Measurements from ENCODE around the gene KANSL3. TPM values are rescaled to one million over a fixed set of nuclear protein-coding genes. Genes with fewer than 3 reads are reported as not detected.

The KANSL3 gene
- total RNA-seq, 1 donor from 2014 or later = 31.7 TPM

GRCh38 chr2:96683972-96684820 lies 46.1 kb upstream of the KANSL3 start:
- Histone ChIP-seq H3K36me3 (no peaks in the 10 kb centered on the region), H3K9me3 (replicated peaks) (no peaks in the 10 kb centered on the region), H3K27me3 (ENCODE audit: low read depth) (no peaks in the 10 kb centered on the region), H3K4me3 (no peak overlapping the region), H3K27ac (replicated peaks) (no peak overlapping the region), H3K4me1 (peaks cover 13% of the 10 kb centered on the region)
- DNase-seq = no peak
- intact Hi-C loops (cut with micrococcal nuclease) = no loop called here
- TF ChIP-seq, protein P1, sequence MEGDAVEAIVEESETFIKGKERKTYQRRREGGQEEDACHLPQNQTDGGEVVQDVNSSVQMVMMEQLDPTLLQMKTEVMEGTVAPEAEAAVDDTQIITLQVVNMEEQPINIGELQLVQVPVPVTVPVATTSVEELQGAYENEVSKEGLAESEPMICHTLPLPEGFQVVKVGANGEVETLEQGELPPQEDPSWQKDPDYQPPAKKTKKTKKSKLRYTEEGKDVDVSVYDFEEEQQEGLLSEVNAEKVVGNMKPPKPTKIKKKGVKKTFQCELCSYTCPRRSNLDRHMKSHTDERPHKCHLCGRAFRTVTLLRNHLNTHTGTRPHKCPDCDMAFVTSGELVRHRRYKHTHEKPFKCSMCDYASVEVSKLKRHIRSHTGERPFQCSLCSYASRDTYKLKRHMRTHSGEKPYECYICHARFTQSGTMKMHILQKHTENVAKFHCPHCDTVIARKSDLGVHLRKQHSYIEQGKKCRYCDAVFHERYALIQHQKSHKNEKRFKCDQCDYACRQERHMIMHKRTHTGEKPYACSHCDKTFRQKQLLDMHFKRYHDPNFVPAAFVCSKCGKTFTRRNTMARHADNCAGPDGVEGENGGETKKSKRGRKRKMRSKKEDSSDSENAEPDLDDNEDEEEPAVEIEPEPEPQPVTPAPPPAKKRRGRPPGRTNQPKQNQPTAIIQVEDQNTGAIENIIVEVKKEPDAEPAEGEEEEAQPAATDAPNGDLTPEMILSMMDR (IDR thresholded peaks at IDR 0.05; ENCODE audit: borderline replicate concordance) = no peak

DNA sequence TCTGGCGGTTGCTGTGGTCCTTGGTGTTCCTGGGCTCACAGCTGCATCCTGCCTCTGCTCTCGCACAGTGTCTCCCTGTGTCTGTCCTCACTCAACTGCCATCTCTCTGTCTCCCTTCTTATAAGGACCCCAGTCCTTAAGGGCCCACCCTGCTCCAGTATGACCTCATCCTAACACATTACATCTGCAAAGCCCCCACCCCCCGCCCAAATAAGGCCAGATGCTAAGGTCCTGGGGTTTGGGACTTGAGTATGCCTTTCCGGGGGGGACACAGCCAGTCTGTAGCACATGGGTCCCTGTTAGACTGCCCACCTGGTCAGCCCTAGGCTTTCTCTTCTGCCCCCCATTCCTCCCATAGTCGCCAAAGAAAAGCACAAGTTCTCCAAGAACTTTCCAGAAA lies 45.2 kb upstream of the KANSL3 start:
- TF ChIP-seq, protein P1 (IDR thresholded peaks at IDR 0.05; ENCODE audit: borderline replicate concordance) = no peak
- Histone ChIP-seq H3K4me1 (peaks cover 13% of the 10 kb centered on the region), H3K4me3 (no peak overlapping the region), H3K27ac (replicated peaks) (no peak overlapping the region), H3K9me3 (replicated peaks) (no peaks in the 10 kb centered on the region), H3K36me3 (no peaks in the 10 kb centered on the region), H3K27me3 (ENCODE audit: low read depth) (no peaks in the 10 kb centered on the region)
- intact Hi-C loops (cut with micrococcal nuclease) = no loop called here
- no peak for DNase-seq

DNA sequence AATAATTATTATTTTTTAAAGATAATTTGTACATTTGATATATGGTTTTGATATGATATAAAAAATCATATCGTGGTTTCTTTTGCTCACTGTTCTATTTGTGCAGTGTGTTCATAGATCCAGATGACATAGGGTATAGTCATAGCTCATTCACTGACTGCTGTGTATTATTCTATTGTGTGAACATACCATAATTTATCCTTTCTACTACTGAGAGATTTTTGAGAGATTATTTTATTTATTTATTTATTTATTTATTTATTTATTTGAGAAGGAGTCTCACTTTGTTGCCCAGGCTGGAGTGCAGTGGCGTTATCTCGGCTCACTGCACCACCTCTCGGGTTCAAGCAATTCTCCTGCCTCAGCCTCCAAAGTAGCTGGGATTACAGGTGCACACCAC lies 43.4 kb upstream of the KANSL3 start:
- Histone ChIP-seq H3K27me3 (ENCODE audit: low read depth) (no peaks in the 10 kb centered on the region), H3K36me3 (no peaks in the 10 kb centered on the region), H3K9me3 (replicated peaks) (no peaks in the 10 kb centered on the region), H3K27ac (replicated peaks) (no peak overlapping the region), H3K4me1 (peaks cover 13% of the 10 kb centered on the region), H3K4me3 (no peak overlapping the region)
- no peak for DNase-seq
- TF ChIP-seq, protein P1 (IDR thresholded peaks at IDR 0.05; ENCODE audit: borderline replicate concordance) = no peak
- intact Hi-C loops (cut with micrococcal nuclease) = no loop called here

DNA sequence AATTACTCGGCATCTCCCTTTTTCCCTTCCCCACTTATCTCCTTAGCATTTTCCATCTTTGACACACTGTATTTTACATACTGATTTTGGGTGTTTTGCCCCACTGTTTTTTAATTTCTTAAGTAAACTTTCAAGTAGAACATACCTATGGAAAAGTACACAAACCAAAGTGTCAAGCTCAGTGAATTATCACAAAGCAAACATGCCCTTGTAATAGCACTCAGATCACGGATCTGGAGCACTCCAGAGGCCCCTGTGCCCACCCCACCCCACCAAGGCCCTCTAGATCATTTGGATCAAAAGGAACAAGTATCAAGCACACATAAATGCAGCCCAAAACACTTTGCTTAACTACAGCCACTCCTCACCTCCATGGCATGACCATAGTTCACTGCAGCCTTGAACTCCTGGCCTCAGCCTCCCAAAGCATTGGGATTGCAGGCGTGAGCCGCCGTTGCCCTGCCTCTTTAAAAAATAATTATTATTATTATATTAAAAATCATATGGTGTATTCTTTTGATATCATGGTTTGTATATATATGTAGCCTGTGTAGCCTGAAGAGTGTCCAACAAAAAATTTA lies 42.5 kb upstream of the KANSL3 start:
- DNase-seq = no peak
- Histone ChIP-seq H3K4me3 (no peak overlapping the region), H3K9me3 (replicated peaks) (no peaks in the 10 kb centered on the region), H3K36me3 (no peaks in the 10 kb centered on the region), H3K27me3 (ENCODE audit: low read depth) (no peaks in the 10 kb centered on the region), H3K4me1 (peaks cover 5% of the 10 kb centered on the region), H3K27ac (replicated peaks) (no peak overlapping the region)
- intact Hi-C loops (cut with micrococcal nuclease) = no loop called here
- TF ChIP-seq, protein P1 (IDR thresholded peaks at IDR 0.05; ENCODE audit: borderline replicate concordance) = no peak

DNA sequence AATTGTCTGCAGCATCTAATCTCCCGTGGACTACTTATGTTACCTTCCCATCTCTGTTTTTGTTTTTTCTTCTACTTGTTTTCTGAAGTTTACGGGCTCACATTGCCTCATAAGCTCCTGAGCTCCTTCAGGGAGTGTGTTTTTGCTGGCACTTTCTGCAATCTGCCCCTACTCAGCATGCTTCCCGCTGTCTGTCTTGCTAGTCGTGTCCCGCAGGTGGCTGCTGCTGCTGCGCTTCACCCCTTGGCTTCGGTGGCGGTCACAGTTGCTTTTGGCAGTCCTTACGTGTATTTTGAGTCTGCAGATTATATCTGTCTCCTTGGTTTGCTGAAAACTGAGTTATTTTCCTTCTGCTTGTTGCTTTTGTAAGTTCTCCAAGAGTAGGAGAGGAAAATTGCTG lies 41.7 kb upstream of the KANSL3 start:
- Histone ChIP-seq H3K4me1 (no peaks in the 10 kb centered on the region), H3K4me3 (no peak overlapping the region), H3K9me3 (replicated peaks) (no peaks in the 10 kb centered on the region), H3K27me3 (ENCODE audit: low read depth) (no peaks in the 10 kb centered on the region), H3K36me3 (no peaks in the 10 kb centered on the region), H3K27ac (replicated peaks) (no peak overlapping the region)
- TF ChIP-seq, protein P1 (IDR thresholded peaks at IDR 0.05; ENCODE audit: borderline replicate concordance) = no peak
- intact Hi-C loops (cut with micrococcal nuclease) = no loop called here
- DNase-seq = no peak
